Measurements from ENCODE around the gene RBM5.

The RBM5 gene

DNA sequence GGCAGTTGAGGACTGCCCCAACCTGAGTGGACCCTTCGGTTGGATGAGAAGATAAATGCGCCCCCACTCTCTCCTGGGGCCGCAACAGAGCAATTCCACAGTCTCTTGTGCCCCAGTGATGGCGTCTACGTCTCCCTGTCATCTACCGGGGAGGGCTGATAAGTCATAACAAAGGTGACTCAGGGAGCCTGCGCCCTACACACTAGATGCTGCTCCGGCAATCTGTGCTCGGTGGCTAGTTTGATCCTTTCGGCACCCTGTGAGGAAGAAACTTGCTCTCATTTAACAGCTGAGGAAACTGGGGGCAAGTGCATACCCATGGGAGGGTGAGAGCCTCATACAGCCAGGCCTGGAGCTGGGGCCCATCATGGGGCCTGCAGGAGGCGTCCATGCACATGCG, 52.3 kb downstream of the RBM5 start:
- no peak for DNase-seq

- no peak for DNase-seq
Measured at GRCh38 chr3:50146316-50146901, 57.7 kb downstream of the RBM5 start.

GRCh38 chr3:50147016-50147415, 58.3 kb downstream of the RBM5 start:
- DNase-seq: no peak

GRCh38 chr3:50147447-50147846, 58.7 kb downstream of the RBM5 start:
- no peak for DNase-seq

GRCh38 chr3:50147861-50148260, 59.1 kb downstream of the RBM5 start:
- DNase-seq: no peak

DNA sequence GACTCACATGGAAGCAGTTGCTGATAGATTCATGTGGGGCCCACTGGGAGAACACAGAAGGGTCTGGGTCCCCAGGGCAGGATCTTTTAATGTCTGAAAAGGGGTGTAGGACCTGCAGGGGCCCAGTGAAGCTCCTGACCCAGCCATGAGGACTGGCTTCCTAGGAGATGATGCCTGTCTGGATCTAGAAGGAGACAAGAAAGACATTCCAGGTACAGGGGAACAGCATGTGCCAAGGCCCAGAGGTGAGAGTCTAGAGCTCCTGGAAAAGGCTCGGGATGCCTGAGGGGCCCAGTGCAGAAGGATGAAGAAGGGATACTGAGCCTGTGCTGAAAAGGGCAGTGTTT, 61.7 kb downstream of the RBM5 start:
- DNase-seq: no peak

GRCh38 chr3:50150863-50151686, 62.4 kb downstream of the RBM5 start:
- DNase-seq: no peak

- DNase-seq: no peak
Measured at GRCh38 chr3:50151728-50152127, 63.0 kb downstream of the RBM5 start.

DNA sequence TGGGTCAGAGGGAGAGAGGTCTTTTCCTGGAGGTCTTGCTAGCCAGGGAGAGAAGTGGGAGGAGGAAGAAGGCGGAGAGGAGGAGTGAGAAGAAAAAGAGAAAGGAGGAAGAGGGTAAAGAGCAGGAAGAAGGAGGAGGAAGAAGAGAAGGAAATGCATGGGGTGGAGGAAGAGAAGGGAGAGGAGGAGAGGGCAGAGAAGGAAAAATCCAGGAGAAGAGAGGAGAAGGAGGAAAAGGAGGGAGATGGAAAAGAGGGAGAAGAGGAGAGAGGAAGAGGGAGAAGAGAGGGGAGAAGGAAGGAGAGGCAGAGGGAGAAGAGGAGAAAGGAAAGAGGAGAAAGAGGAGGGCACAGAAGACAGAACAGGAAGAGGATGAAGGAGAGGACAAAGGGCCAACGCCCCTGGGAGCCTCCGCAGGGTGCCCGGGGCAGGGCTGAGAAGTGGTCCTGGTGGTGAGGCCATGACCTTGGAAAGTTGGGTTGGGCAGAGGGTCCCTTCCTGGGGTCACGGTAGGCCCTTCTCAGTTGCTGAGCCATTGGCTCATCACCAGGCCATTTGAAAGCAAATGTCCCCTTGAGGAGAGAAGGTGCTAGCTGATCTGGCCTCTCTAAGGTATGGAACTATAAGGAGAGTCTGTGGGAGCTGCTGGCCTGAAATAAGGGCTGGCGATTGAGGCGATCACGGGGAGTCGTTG, 65.2 kb downstream of the RBM5 start:
- no peak for DNase-seq

DNA sequence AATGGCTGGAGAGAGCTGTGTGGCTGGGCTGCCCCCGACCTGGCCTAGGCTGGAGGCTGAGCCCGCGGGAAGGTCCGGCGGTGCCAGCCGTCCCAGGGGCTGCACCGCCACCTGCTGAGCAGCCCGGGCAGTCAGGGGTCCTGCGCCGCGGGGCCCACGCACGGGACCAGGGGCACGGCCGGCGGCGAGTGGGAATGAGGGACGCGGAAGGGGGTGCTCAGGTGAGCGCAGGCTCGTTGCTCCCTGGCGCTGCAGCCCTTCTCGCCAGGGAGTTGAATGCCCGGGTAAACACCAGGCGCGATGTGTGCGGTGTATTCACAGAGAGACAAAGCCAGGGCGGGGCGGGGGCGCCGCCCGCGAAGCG, 65.7 kb downstream of the RBM5 start:
- DNase-seq: no peak

DNA sequence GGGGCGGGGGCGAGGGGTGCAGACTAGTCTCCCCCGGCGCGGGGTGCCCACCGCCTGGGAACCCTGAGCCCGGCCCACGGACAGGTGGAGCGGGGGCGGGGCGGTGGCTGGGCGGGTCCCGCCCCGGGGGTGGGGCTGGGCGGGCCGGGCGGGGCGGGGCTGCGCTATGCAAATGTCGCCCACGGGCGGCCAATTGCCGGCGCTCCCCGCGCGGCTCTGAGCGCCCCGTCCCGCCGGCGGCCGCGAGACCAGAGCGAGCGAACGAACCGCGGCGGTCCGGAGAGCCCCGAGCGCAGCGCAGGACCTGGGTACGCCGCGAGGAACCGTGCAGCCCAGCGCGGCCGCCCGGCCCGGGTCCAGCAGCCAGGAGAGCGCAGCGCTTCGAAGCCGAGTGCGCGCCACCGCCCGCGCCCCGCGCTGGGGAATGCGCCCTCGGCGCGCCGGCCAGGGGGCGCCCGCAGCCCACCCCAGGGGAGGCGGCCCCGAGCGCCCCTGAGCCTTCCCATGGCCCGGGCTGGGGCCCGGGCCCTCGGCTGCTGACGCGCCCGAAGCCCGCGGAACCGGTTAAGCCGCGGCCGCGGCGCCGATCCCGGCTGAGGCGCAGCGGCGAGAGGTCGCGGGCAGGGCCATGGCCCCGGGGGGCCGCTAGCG, 66.2 kb downstream of the RBM5 start, which contains the start of gene SEMA3F:
Gene SEMA3F, plus strand, starts transcription at position 485 of the 651 bp plus-strand sequence. CDS start 4,299 bp downstream, outside the sequence.
- peak; percentile 63 for DNase-seq

GRCh38 chr3:50155491-50155878, 66.8 kb downstream of the RBM5 start:
- no peak for DNase-seq

- DNase-seq: no peak
Measured at GRCh38 chr3:50155891-50156290, 67.2 kb downstream of the RBM5 start.

- no peak for DNase-seq
Measured at GRCh38 chr3:50156549-50157493, 68.1 kb downstream of the RBM5 start.

DNA sequence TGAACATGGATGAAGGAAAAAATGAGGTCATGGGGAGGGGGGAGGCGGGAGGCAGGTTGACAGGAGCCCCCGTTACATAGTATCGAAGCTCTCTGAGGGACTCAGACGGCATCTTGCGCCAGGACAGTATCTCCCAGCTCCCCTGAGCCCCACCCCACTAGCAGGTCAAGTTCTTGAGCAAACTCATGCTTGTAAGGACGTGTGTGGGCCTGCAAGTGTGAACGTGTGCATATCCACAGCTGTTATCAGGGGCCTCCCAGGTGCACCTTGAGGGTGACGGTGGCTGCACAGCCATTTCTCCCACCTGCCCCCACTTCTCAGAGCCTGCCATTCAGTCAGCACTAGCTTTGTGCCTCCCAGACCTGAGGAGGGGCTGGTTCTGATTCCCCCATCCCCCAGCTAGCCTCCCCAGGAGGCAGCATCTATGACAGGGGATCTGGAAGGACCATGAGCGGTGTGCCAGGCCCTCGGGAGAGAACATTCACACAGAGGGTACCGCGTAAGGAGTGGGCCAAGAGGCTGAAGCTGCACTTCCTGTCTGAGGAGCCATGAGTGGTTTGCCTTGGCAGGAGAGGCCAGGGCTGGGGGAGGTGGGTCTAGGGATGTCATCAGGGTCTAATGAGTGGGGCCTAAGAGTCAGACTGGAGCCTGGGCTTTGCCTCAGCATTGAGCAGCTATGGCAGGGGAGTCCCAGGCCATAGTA, 69.3 kb downstream of the RBM5 start:
- DNase-seq: no peak

- no peak for DNase-seq
Measured at GRCh38 chr3:50158530-50159146, 69.9 kb downstream of the RBM5 start.

DNA sequence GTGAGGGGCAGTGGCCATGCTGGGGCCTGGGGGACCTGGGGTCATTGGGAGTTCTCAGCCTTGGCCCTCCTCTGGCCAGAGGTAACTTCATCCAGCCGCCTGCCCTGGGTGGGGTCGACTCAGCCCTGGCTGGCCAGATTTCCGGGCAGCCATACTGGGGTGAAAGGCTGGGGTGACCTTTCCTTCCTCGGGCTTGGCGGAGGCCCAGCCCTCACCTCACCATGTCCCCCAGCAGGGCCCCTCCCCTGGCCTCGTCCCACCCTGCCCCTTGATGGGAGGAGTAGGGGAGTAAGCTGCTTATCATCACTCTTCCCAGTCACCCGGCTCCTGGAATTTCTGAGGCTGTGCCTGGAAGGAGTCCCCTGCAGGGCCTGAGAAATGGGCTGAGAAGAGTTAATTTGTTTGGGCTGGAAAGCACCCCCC, 71.9 kb downstream of the RBM5 start:
- no peak for DNase-seq

DNA sequence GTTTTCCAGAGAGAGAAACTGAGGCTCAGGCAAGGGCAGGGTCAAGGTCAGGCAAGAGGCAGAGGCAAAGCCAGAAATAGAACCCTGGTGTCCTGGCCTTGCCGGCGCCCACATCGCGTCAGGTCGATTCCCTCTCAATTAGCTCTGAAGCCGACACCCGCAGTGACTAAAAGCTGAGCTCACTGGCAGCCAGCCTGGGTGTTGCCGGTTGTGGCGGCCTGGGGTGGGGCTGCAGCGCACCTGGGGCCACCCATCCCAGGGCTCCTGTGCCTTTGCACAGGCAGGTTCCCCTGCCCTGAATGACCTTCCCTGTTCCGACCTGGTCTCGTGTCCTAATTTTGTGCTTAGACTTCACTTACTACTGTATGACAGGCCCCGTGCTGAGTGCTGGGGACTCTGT, 72.6 kb downstream of the RBM5 start:
- no peak for DNase-seq

- no peak for DNase-seq
Measured at GRCh38 chr3:50162034-50162883, 73.5 kb downstream of the RBM5 start.

Measured in activated CD4-positive, alpha-beta T cell treated with anti-CD3 and anti-CD28 coated beads, Interleukin-2, amount 50 U/mL, for 1 hour (primary cell).